Stomach (tissue), 4 donors: Measurements from ENCODE around the gene ERC2.

Experiments
- CTCF ChIP-seq, 7 experiments: fragments of 450-650 bp in 4 of 7; fragments of 200-600 bp in 3 of 7; sonication (generic) in 3 of 7; IDR thresholded peaks; one replicate each; pipeline ENCODE4 v1.5.1; 2016 to 2019; ENCODE audit warnings: antibody characterized with exemption in 7 of 7, control low read depth in 2 of 7, mild to moderate bottlenecking in 1 of 7
- EP300 ChIP-seq: sonication (generic); formaldehyde crosslinking; IDR thresholded peaks from one replicate; pipeline ENCODE4 v1.6.1; 2017; ENCODE audit warnings: antibody characterized with exemption
- POLR2A ChIP-seq, 4 donors: fragments of 450-650 bp; IDR thresholded peaks; one replicate each; pipeline ENCODE4 v1.6.1; 2016; ENCODE audit warnings: antibody characterized with exemption in 4 of 4, control low read depth in 2 of 4, mild to moderate bottlenecking in 1 of 4, moderate library complexity in 1 of 4
- POLR2AphosphoS5 ChIP-seq, 3 donors: sonication (generic); formaldehyde crosslinking; IDR thresholded peaks; one replicate each; pipeline ENCODE4 v1.6.1; 2016; ENCODE audit warnings: antibody characterized with exemption in 3 of 3

GRCh38 chr3:55555873-55556618 is 912.2 kb downstream of the ERC2 start:
- no peak for TF ChIP-seq CTCF (IDR thresholded peaks at IDR 0.05)
- TF ChIP-seq EP300: no peak
- no peak for TF ChIP-seq POLR2AphosphoS5 (IDR thresholded peaks at IDR 0.05)
- TF ChIP-seq POLR2A (IDR thresholded peaks at IDR 0.05): no peak
